GM23338 (cell line): Measurements from ENCODE around the gene ASB16. TPM values are rescaled to one million over a fixed set of nuclear protein-coding genes. Genes with fewer than 3 reads are reported as not detected.

Experiments
- ATAC-seq: fragments of 200-7000 bp; cut with Tn5 transposase; 3 replicates; pipeline ENCODE4 v1.9.1; 2020
- DNase-seq: peaks from one replicate; pipeline ENCODE4 v3.0.0-alpha.2; 2015; ENCODE audit warnings: low spot score
- H2AFZ ChIP-seq: fragments of 200-600 bp; sonication (generic); 2 replicates; pipeline ENCODE4 v1.8.0; 2016; ENCODE audit warnings: antibody characterized with exemption, mild to moderate bottlenecking, moderate library complexity
- H3F3A ChIP-seq: fragments of 200-600 bp; sonication (generic); replicated peaks from 2 replicates; pipeline ENCODE4 v1.8.0; 2017; ENCODE audit warnings: antibody characterized with exemption, mixed run types, low read depth
- H3K27ac ChIP-seq: fragments of 200-600 bp; sonication (generic); 2 replicates; pipeline ENCODE4 v1.6.1; 2016; ENCODE audit warnings: low read depth
- H3K27me3 ChIP-seq: fragments of 200-600 bp; sonication (generic); 2 replicates; pipeline ENCODE4 v1.8.0; 2016; ENCODE audit warnings: mild to moderate bottlenecking, mixed run types, moderate library complexity; ENCODE audit not compliant: insufficient read depth
- H3K36me3 ChIP-seq: fragments of 200-600 bp; sonication (generic); 2 replicates; pipeline ENCODE4 v1.8.0; 2016; ENCODE audit warnings: mild to moderate bottlenecking; ENCODE audit not compliant: insufficient read depth
- H3K4me1 ChIP-seq: fragments of 200-600 bp; sonication (generic); 2 replicates; pipeline ENCODE4 v1.8.0; 2016; ENCODE audit warnings: mild to moderate bottlenecking, moderate library complexity; ENCODE audit not compliant: insufficient read depth
- H3K4me2 ChIP-seq: fragments of 200-600 bp; sonication (generic); 2 replicates; pipeline ENCODE4 v1.7.1; 2017; ENCODE audit warnings: mixed run types
- H3K4me3 ChIP-seq: fragments of 200-600 bp; sonication (generic); 2 replicates; pipeline ENCODE4 v1.6.1; 2016; ENCODE audit warnings: mixed run types
- H3K79me2 ChIP-seq: fragments of 200-600 bp; sonication (generic); replicated peaks from 2 replicates; pipeline ENCODE4 v1.8.0; 2017; ENCODE audit warnings: mild to moderate bottlenecking; ENCODE audit not compliant: insufficient read depth
- H3K9me2 ChIP-seq: fragments of 200-600 bp; sonication (generic); 2 replicates; pipeline ENCODE4 v1.8.0; 2017; ENCODE audit not compliant: insufficient read depth
- H4K20me1 ChIP-seq: fragments of 200-600 bp; sonication (generic); replicated peaks from 2 replicates; pipeline ENCODE4 v1.8.0; 2017; ENCODE audit warnings: mild to moderate bottlenecking; ENCODE audit not compliant: insufficient read depth
- H3K27ac Mint-ChIP-seq: 2 replicates; pipeline ENCODE4 v1.8.0; 2020; ENCODE audit warnings: inconsistent platforms, mild to moderate bottlenecking, moderate library complexity, mixed read lengths
- H3K27me3 Mint-ChIP-seq: 3 replicates; pipeline ENCODE4 v1.8.0; 2022; ENCODE audit warnings: low read depth, mild to moderate bottlenecking, moderate library complexity, mixed read lengths, inconsistent platforms; ENCODE audit not compliant: insufficient read depth, poor library complexity
- H3K36me3 Mint-ChIP-seq: 3 replicates; pipeline ENCODE4 v1.8.0; 2021; ENCODE audit warnings: low read depth, mild to moderate bottlenecking, inconsistent platforms, moderate library complexity, mixed read lengths
- H3K4me1 Mint-ChIP-seq: 3 replicates; pipeline ENCODE4 v1.8.0; 2020; ENCODE audit warnings: mild to moderate bottlenecking, inconsistent platforms, mixed read lengths
- H3K4me3 Mint-ChIP-seq: 3 replicates; pipeline ENCODE4 v1.8.0; 2021; ENCODE audit warnings: moderate library complexity, mild to moderate bottlenecking, inconsistent platforms, mixed read lengths
- H3K9me3 Mint-ChIP-seq: 3 replicates; pipeline ENCODE4 v1.8.0; 2020; ENCODE audit warnings: moderate library complexity, mild to moderate bottlenecking, inconsistent platforms, mixed read lengths
- CREB1 ChIP-seq: fragments of 250-450 bp; sonication (Bioruptor Pico); IDR thresholded peaks from 2 replicates; pipeline ENCODE4 v1.5.0; 2020; ENCODE audit warnings: low read depth, mild to moderate bottlenecking, moderate library complexity
- ETS1 ChIP-seq: IDR thresholded peaks from 2 replicates; pipeline ENCODE4 v1.6.1; 2016; ENCODE audit warnings: antibody characterized with exemption
- EZH2 ChIP-seq: fragments of 200-600 bp; sonication (generic); IDR thresholded peaks from one replicate; pipeline ENCODE4 v1.8.0; 2017; ENCODE audit warnings: antibody characterized with exemption, mild to moderate bottlenecking, low read depth; ENCODE audit not compliant: unreplicated experiment
- JUNB ChIP-seq: IDR thresholded peaks from one replicate; pipeline ENCODE4 v1.6.1; 2016; ENCODE audit warnings: antibody characterized with exemption; ENCODE audit not compliant: unreplicated experiment
- NANOG ChIP-seq: IDR thresholded peaks from 2 replicates; pipeline ENCODE4 v1.6.1; 2016; ENCODE audit warnings: antibody characterized with exemption, borderline replicate concordance
- POLR2AphosphoS5 ChIP-seq: IDR thresholded peaks from 2 replicates; pipeline ENCODE4 v1.6.1; 2016; ENCODE audit warnings: antibody characterized with exemption, low read depth
- STAT1 ChIP-seq: IDR thresholded peaks from one replicate; pipeline ENCODE4 v1.6.1; 2016; ENCODE audit warnings: antibody characterized with exemption; ENCODE audit not compliant: unreplicated experiment
- polyA plus RNA-seq: library from polyadenylated mRNA; unstranded; fragments of >200 nt; fragmentation: Nextera tagmentation; extraction: Ambion mirVana; gene quantifications from 2 replicates; pipeline ENCODE4 v1.2.1, GENCODE V29; 2016
- total RNA-seq: library from RNA; depleted of rRNA; stranded (reverse); fragments of >200 nt; shearing (Covaris generic); gene quantifications from 2 replicates; pipeline ENCODE4 v1.2.3, GENCODE V29; 2014

The ASB16 gene
- total and polyA plus RNA-seq, 2 experiments from 2014 or later: 0.47 TPM; not detected in 1

GRCh38 chr17:44184212-44184810 lies 13.8 kb downstream of the ASB16 start:
- H3K27ac Mint-ChIP-seq: no peak overlapping the region
- H2AFZ ChIP-seq: no peak overlapping the region
- H4K20me1 ChIP-seq: peaks cover 17% of the 10 kb centered on the region
- H3K4me1 Mint-ChIP-seq: peaks cover 10% of the 10 kb centered on the region; the same call in 2 of the 3 replicates
- H3K36me3 ChIP-seq: peaks cover 9% of the 10 kb centered on the region; the same call in 1 of the 2 replicates
- H3K4me3 ChIP-seq: no peak overlapping the region
- peaks cover 7% of the 10 kb centered on the region for H3K9me3 Mint-ChIP-seq
- H3K27me3 Mint-ChIP-seq: peaks cover 4% of the 10 kb centered on the region
- peaks cover 15% of the 10 kb centered on the region; the same call in 1 of the 2 replicates for H3K4me1 ChIP-seq
- 0 out of 2 replicates have a peak overlapping the region, but pooled peaks have one; percentile 26 for H3K27ac ChIP-seq
- peaks cover 11% of the 10 kb centered on the region; the same call in 1 of the 2 replicates for H3F3A ChIP-seq
- no peaks in the 10 kb centered on the region for H3K27me3 ChIP-seq
- ATAC-seq (no peak), DNase-seq (no peak)
- no peak for TF ChIP-seq POLR2AphosphoS5
- TF ChIP-seq ETS1: no peak
- no peak for TF ChIP-seq JUNB
- H3K4me2 ChIP-seq: peak overlapping the region; percentile 79; the same call in 1 of the 2 replicates
- H3K9me2 ChIP-seq: no peaks in the 10 kb centered on the region
- no peak overlapping the region for H3K4me3 Mint-ChIP-seq
- peaks cover 33% of the 10 kb centered on the region for H3K36me3 Mint-ChIP-seq
- H3K79me2 ChIP-seq: peaks cover 53% of the 10 kb centered on the region

- peaks cover 18% of the 10 kb centered on the region for H4K20me1 ChIP-seq
- Mint-ChIP-seq H3K4me3 (peak within 1 kb of the TSS; percentile 98), H3K27me3 (peaks cover 11% of the 10 kb centered on the region), H3K9me3 (peaks cover 5% of the 10 kb centered on the region), H3K36me3 (peaks cover 38% of the 10 kb centered on the region), H3K27ac (peak within 1 kb of the TSS; percentile 99), H3K4me1 (peaks cover 19% of the 10 kb centered on the region)
- peaks cover 8% of the 10 kb centered on the region; the same call in 1 of the 2 replicates for H3K36me3 ChIP-seq
- TF ChIP-seq ETS1: peak; percentile 71; the same call in 1 of the 2 replicates
- no peak for TF ChIP-seq EZH2
- peak; percentile 98 for TF ChIP-seq CREB1 (CRISPR knock-in tag)
- peak; percentile 98 for TF ChIP-seq POLR2AphosphoS5
- no peak for TF ChIP-seq NANOG
- TF ChIP-seq STAT1: no peak
- no peaks in the 10 kb centered on the region for H3K27me3 ChIP-seq
- no peaks in the 10 kb centered on the region for H3K9me2 ChIP-seq
- H3K4me2 ChIP-seq: peak within 1 kb of the TSS; percentile 80
- no peak within 1 kb of the TSS for H2AFZ ChIP-seq
- H3K4me1 ChIP-seq: peaks cover 21% of the 10 kb centered on the region; the same call in 1 of the 2 replicates
- H3F3A ChIP-seq: peaks cover 23% of the 10 kb centered on the region
- peak; percentile 81 for ATAC-seq
- peak within 1 kb of the TSS; percentile 79 for H3K4me3 ChIP-seq
- DNase-seq: peak; percentile 100
- peaks cover 53% of the 10 kb centered on the region for H3K79me2 ChIP-seq
- peak within 1 kb of the TSS; percentile 92 for H3K27ac ChIP-seq
These were observed 16.0 kb downstream of the ASB16 start, which contains the start of gene TMUB2 for GRCh38 chr17:44186307-44187130. TMUB2 (plus strand) TSS chr17:44186972; CDS start chr17:44187709, 737 bp downstream.
